ENCODE results near the gene OTOP3. TPM values are rescaled to one million over a fixed set of nuclear protein-coding genes. Genes with fewer than 3 reads are reported as not detected.
A peak's percentile ranks its signal among the peaks of the same experiment; 100 is the strongest.

The OTOP3 gene
- polyA plus RNA-seq, 1 donor (not counting 4 experiments of a cell fraction or from before 2014, with no cell fraction given) = 0.03 TPM

- H3K9ac ChIP-seq (ENCODE audit: control insufficient read depth, extremely low read depth, insufficient read depth, low read length) = no peak overlapping the region
- no peaks in the 10 kb centered on the region for H3K36me3 ChIP-seq (ENCODE audit: control insufficient read depth in 2 of 2, extremely low read depth in 1 of 2, insufficient read depth in 2 of 2, low read length in 2 of 2)
- H3K4me1 ChIP-seq (ENCODE audit: control insufficient read depth, extremely low read depth, insufficient read depth, low read length) = peaks cover 10% of the 10 kb centered on the region
- dilution Hi-C loops (cut with MboI; ENCODE audit: extremely low pct_ligation_motif_present, low sequenced_read_pairs) = no loop called here
- no peak overlapping the region for H3K4me2 ChIP-seq (ENCODE audit: control insufficient read depth, extremely low read depth, insufficient read depth, low read depth, low read length)
- no peaks in the 10 kb centered on the region for H3K79me2 ChIP-seq (ENCODE audit: control insufficient read depth, insufficient read depth, low read length)
- no peaks in the 10 kb centered on the region for H4K20me1 ChIP-seq (ENCODE audit: control insufficient read depth, extremely low read depth, insufficient read depth, low read length)
- FAIRE-seq (no peak), DNase-seq (ENCODE audit: low read depth, low spot score) (no peak)
- H3K9me1 ChIP-seq (ENCODE audit: control insufficient read depth, extremely low read depth, insufficient read depth, low read length) = no peaks in the 10 kb centered on the region
- H3K9me3 ChIP-seq (ENCODE audit: control insufficient read depth, low read depth, low read length) = no peaks in the 10 kb centered on the region
- H3K27ac ChIP-seq (ENCODE audit: control insufficient read depth, insufficient read depth, low read length) = no peak overlapping the region
- no peak for TF ChIP-seq CTCF (optimal IDR thresholded peaks at IDR 0.05 in 1 of 3, IDR thresholded peaks at IDR 0.05 in 1 of 3, conservative IDR thresholded peaks at IDR 0.05 in 1 of 3; ENCODE audit: extremely low read depth in 1 of 3, insufficient read depth in 2 of 3, low read length in 3 of 3)
- TF ChIP-seq EZH2 (IDR thresholded peaks at IDR 0.05; ENCODE audit: low read length) = peak; percentile 60
- H3K4me3 ChIP-seq (ENCODE audit: control insufficient read depth in 2 of 3, extremely low read depth in 1 of 3, insufficient read depth in 2 of 3, low read depth in 1 of 3, low read length in 3 of 3) = no peak overlapping the region
- H3K27me3 ChIP-seq (ENCODE audit: control insufficient read depth, extremely low read depth, insufficient read depth, low read length) = peaks cover 36% of the 10 kb centered on the region
- H2AFZ ChIP-seq (ENCODE audit: control insufficient read depth, low read length) = no peak overlapping the region
Measured at GRCh38 chr17:74971842-74972106, 36.1 kb downstream of the OTOP3 start.

DNA sequence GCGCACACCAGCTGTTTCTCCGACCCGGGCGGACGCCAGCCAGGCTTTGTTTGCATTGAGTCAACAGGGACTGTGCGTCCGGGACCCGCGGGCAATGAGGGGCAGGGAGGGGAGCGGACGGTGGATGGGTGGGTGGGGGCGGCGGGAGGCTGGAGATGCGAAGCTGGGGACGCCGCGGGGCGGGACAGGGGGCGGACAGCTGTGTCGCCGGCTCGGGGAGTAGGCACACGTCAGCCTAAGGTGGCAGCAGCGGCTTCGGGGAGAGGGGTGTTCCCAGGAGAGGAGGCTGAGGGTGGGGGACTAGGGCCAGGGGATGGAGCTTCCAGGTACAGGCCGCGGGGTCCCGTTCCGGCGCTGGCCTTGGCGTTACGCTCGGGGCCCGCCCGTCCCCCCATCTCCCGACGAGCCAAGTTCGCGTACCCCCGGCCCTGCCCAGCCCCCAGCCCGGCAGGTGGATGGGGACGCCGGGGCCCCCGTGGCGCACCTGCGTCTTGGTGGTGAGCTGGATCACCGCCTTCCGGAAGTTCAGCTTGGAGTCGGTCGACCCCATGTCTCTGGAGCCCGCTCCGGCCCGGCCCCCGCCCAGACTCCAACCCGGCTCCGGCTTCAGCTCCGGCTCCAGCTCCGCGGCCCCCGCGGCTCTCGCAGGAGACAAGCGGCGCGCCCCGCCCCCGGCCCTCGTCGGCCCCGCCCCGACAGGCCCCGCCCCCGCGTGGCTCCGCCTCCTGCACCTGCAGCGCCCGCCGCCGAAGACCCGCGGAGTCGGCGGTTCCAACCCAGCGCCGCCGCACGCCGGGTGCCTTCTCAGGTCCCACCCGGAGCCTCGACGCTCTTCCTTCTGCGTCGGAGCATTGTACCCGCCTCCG is 36.6 kb downstream of the OTOP3 start, which contains the start of gene HID1:
Gene HID1 (minus strand): TSS at position 653 of the 866 bp plus-strand sequence. CDS start 103 bp downstream, at position 550.
- Histone ChIP-seq H3K79me2 (ENCODE audit: control insufficient read depth, insufficient read depth, low read length) (no peaks in the 10 kb centered on the region), H4K20me1 (ENCODE audit: control insufficient read depth, extremely low read depth, insufficient read depth, low read length) (no peaks in the 10 kb centered on the region), H3K9me1 (ENCODE audit: control insufficient read depth, extremely low read depth, insufficient read depth, low read length) (no peaks in the 10 kb centered on the region), H3K4me2 (ENCODE audit: control insufficient read depth, extremely low read depth, insufficient read depth, low read depth, low read length) (peak within 1 kb of the TSS; percentile 32), H3K27ac (ENCODE audit: control insufficient read depth, insufficient read depth, low read length) (no peak within 1 kb of the TSS), H3K4me3 (ENCODE audit: control insufficient read depth in 2 of 3, extremely low read depth in 1 of 3, insufficient read depth in 2 of 3, low read depth in 1 of 3, low read length in 3 of 3) (peak within 1 kb of the TSS; percentile 27 to 43 (median 32)), H3K9ac (ENCODE audit: control insufficient read depth, extremely low read depth, insufficient read depth, low read length) (peak within 1 kb of the TSS; percentile 22), H3K27me3 (ENCODE audit: control insufficient read depth, extremely low read depth, insufficient read depth, low read length) (peaks cover 36% of the 10 kb centered on the region), H2AFZ (ENCODE audit: control insufficient read depth, low read length) (no peak within 1 kb of the TSS), H3K36me3 (ENCODE audit: control insufficient read depth in 2 of 2, extremely low read depth in 1 of 2, insufficient read depth in 2 of 2, low read length in 2 of 2) (no peaks in the 10 kb centered on the region), H3K4me1 (ENCODE audit: control insufficient read depth, extremely low read depth, insufficient read depth, low read length) (peaks cover 10% of the 10 kb centered on the region), H3K9me3 (ENCODE audit: control insufficient read depth, low read depth, low read length) (no peaks in the 10 kb centered on the region)
- no peak for FAIRE-seq
- DNase-seq (ENCODE audit: low read depth, low spot score) = no peak
- TF ChIP-seq CTCF (optimal IDR thresholded peaks at IDR 0.05 in 1 of 3, IDR thresholded peaks at IDR 0.05 in 1 of 3, conservative IDR thresholded peaks at IDR 0.05 in 1 of 3; ENCODE audit: extremely low read depth in 1 of 3, insufficient read depth in 2 of 3, low read length in 3 of 3) = no peak
- no peak for TF ChIP-seq EZH2 (IDR thresholded peaks at IDR 0.05; ENCODE audit: low read length)
- dilution Hi-C loops (cut with MboI; ENCODE audit: extremely low pct_ligation_motif_present, low sequenced_read_pairs) = no loop called here
